Ectodermal cell (in vitro differentiated cells): ENCODE measurements around the gene DUSP15.
"Not testable (repeated sequence)": the region's sequence is repeated elsewhere in the genome, so short reads cannot be mapped to it uniquely, and the experiment has no call there.

ENCODE experiments used
- H3K27ac ChIP-seq: 2 replicates; pipeline ENCODE4 v1.7.0; 2013; ENCODE audit warnings: mild to moderate bottlenecking, low read depth, low read length; ENCODE audit not compliant: insufficient read depth, poor library complexity, severe bottlenecking
- H3K27me3 ChIP-seq: 2 replicates; pipeline ENCODE4 v1.7.0; 2013; ENCODE audit warnings: mild to moderate bottlenecking, low read length; ENCODE audit not compliant: insufficient read depth, control insufficient read depth, poor library complexity, severe bottlenecking
- H3K36me3 ChIP-seq: one replicate; pipeline ENCODE4 v1.7.0; 2013; ENCODE audit warnings: low read length; ENCODE audit not compliant: control insufficient read depth, insufficient read depth
- H3K4me1 ChIP-seq: one replicate; pipeline ENCODE4 v1.7.0; 2013; ENCODE audit warnings: low read length; ENCODE audit not compliant: control insufficient read depth, insufficient read depth
- H3K4me3 ChIP-seq: 2 replicates; pipeline ENCODE4 v1.7.0; 2013; ENCODE audit warnings: low read depth, low read length, control low read depth; ENCODE audit not compliant: insufficient read depth
- H3K9me3 ChIP-seq: 2 replicates; pipeline ENCODE4 v1.7.0; 2013; ENCODE audit warnings: mild to moderate bottlenecking, low read length, moderate library complexity; ENCODE audit not compliant: control insufficient read depth
- WGBS, 2 experiments: methylation state at CpG; one replicate each; pipeline ENCODE4 v1.1.7; 2013; ENCODE audit warnings: missing lambda C conversion rate in 2 of 2; 5-methylcytosine and 5-hydroxymethylcytosine counted together

Gene DUSP15

GRCh38 chr20:31831211-31831610, 39.1 kb downstream of the DUSP15 start:
- Histone ChIP-seq H3K4me1 (peaks cover 8% of the 10 kb centered on the region), H3K4me3 (no peak overlapping the region), H3K27ac (no peak overlapping the region), H3K9me3 (no peaks in the 10 kb centered on the region), H3K27me3 (no peaks in the 10 kb centered on the region), H3K36me3 (no peaks in the 10 kb centered on the region)
- WGBS, 2 experiments, result 92 to 93% methylated on average over 6 of the region's 6 CpGs

GRCh38 chr20:31830406-31830981, 39.8 kb downstream of the DUSP15 start:
- no peaks in the 10 kb centered on the region for H3K9me3 ChIP-seq
- H3K27me3 ChIP-seq, result no peaks in the 10 kb centered on the region

GRCh38 chr20:31829731-31830130, 40.6 kb downstream of the DUSP15 start:
- H3K36me3 ChIP-seq, result no peaks in the 10 kb centered on the region
- H3K4me3 ChIP-seq, result no peak overlapping the region
- no peaks in the 10 kb centered on the region for H3K9me3 ChIP-seq
- H3K27me3 ChIP-seq, result no peaks in the 10 kb centered on the region
- peaks cover 5% of the 10 kb centered on the region for H3K4me1 ChIP-seq
- H3K27ac ChIP-seq, result no peak overlapping the region
- WGBS, 2 experiments, result 82 to 85% methylated on average over 6 of the region's 6 CpGs

More at GRCh38 chr20:31830406-31830981, 39.8 kb downstream of the DUSP15 start:
- H3K36me3 ChIP-seq, result no peaks in the 10 kb centered on the region
- 93 to 96% methylated on average over 8 of the region's 8 CpGs for WGBS, 2 experiments
- no peak overlapping the region for H3K27ac ChIP-seq
- H3K4me3 ChIP-seq, result no peak overlapping the region
- peaks cover 5% of the 10 kb centered on the region for H3K4me1 ChIP-seq

GRCh38 chr20:31828016-31828415, 42.3 kb downstream of the DUSP15 start:
- not testable (repeated sequence) for H3K27ac ChIP-seq, H3K36me3 ChIP-seq, H3K9me3 ChIP-seq, H3K27me3 ChIP-seq, H3K4me3 ChIP-seq, H3K4me1 ChIP-seq
- 93 to 97% methylated on average over 11 of the region's 11 CpGs for WGBS, 2 experiments

- Histone ChIP-seq H3K36me3 (no peaks in the 10 kb centered on the region), H3K27me3 (no peaks in the 10 kb centered on the region), H3K9me3 (no peaks in the 10 kb centered on the region), H3K4me1 (peaks cover 6% of the 10 kb centered on the region), H3K4me3 (no peak overlapping the region), H3K27ac (no peak overlapping the region)
- 85 to 93% methylated on average over 2 of the region's 2 CpGs for WGBS, 2 experiments
Observed at GRCh38 chr20:31827059-31827458, 43.3 kb downstream of the DUSP15 start.

GRCh38 chr20:31826074-31826473, 44.3 kb downstream of the DUSP15 start:
- WGBS, 2 experiments, result 91% methylated on average over 5 of the region's 5 CpGs
- H3K9me3 ChIP-seq, result no peaks in the 10 kb centered on the region
- no peak overlapping the region for H3K4me3 ChIP-seq
- peaks cover 6% of the 10 kb centered on the region for H3K4me1 ChIP-seq
- no peaks in the 10 kb centered on the region for H3K27me3 ChIP-seq
- no peak overlapping the region for H3K27ac ChIP-seq
- no peaks in the 10 kb centered on the region for H3K36me3 ChIP-seq

- peaks cover 6% of the 10 kb centered on the region for H3K4me1 ChIP-seq
- H3K27me3 ChIP-seq, result no peaks in the 10 kb centered on the region
- H3K9me3 ChIP-seq, result no peaks in the 10 kb centered on the region
- no peak overlapping the region for H3K27ac ChIP-seq
- H3K36me3 ChIP-seq, result no peaks in the 10 kb centered on the region
- WGBS, 2 experiments, result 90 to 91% methylated on average over 14 of the region's 14 CpGs
- H3K4me3 ChIP-seq, result no peak overlapping the region
Observed at GRCh38 chr20:31824554-31825313, 45.6 kb downstream of the DUSP15 start.

- Histone ChIP-seq H3K9me3 (no peaks in the 10 kb centered on the region), H3K4me1 (peaks cover 6% of the 10 kb centered on the region), H3K36me3 (no peaks in the 10 kb centered on the region), H3K4me3 (no peak overlapping the region), H3K27me3 (no peaks in the 10 kb centered on the region), H3K27ac (no peak overlapping the region)
- 94 to 95% methylated on average over 4 of the region's 4 CpGs for WGBS, 2 experiments
Observed at GRCh38 chr20:31824125-31824485, 46.2 kb downstream of the DUSP15 start.

- Histone ChIP-seq H3K36me3 (no peaks in the 10 kb centered on the region), H3K27me3 (no peaks in the 10 kb centered on the region), H3K27ac (no peak overlapping the region), H3K4me3 (no peak overlapping the region), H3K4me1 (peaks cover 10% of the 10 kb centered on the region), H3K9me3 (no peaks in the 10 kb centered on the region)
- WGBS, 2 experiments, result 81 to 85% methylated on average over 14 of the region's 14 CpGs
Observed at GRCh38 chr20:31823360-31824124, 46.8 kb downstream of the DUSP15 start.
